GM12873 (cell line): ENCODE measurements around the gene SNN.

Experiments
- CTCF ChIP-seq: IDR thresholded peaks from 2 replicates; pipeline ENCODE4 v1.5.1; 2012; ENCODE audit warnings: low read depth, mild to moderate bottlenecking, moderate library complexity, low read length, control low read depth; ENCODE audit not compliant: insufficient read depth; ENCODE audit errors: missing control alignments

The SNN gene

GRCh38 chr16:11667824-11668622, at the start of gene SNN:
Gene SNN, plus strand, starts transcription at chr16:11668455. Its CDS starts 7,605 bp downstream, at chr16:11676060.
- no peak for TF ChIP-seq CTCF

- TF ChIP-seq CTCF = no peak
Measured at GRCh38 chr16:11619327-11619851, 48.9 kb upstream of the SNN start.

- TF ChIP-seq CTCF = no peak
Measured at GRCh38 chr16:11620243-11621003, 47.8 kb upstream of the SNN start.

- no peak for TF ChIP-seq CTCF
Measured at GRCh38 chr16:11621539-11621919, 46.7 kb upstream of the SNN start.

GRCh38 chr16:11621920-11622651, 46.2 kb upstream of the SNN start:
- TF ChIP-seq CTCF = no peak

- no peak for TF ChIP-seq CTCF
Measured at GRCh38 chr16:11624205-11624604, 44.0 kb upstream of the SNN start.
